A673 (cell line): ENCODE measurements around the gene DNAJC4. TPM values are rescaled to one million over a fixed set of nuclear protein-coding genes. Genes with fewer than 3 reads are reported as not detected.

ENCODE experiments used
- BruUV-seq: library from RNA; stranded (reverse); fragments of 400-500 nt; replicated peaks from 2 replicates; lab custom pipeline; 2021; lab: Mats Ljungman, UMichigan
- CTCF ChIA-PET: fragments of 300-600 bp; sonication (Branson Sonifier 250); formaldehyde crosslinking; loops from one replicate; lab custom pipeline; 2022; ENCODE audit warnings: antibody characterized with exemption; lab: Charles Lee
- POLR2A ChIA-PET: fragments of 300-600 bp; sonication (Branson Sonifier 250); formaldehyde crosslinking; loops from one replicate; lab custom pipeline; 2022; ENCODE audit warnings: antibody characterized with exemption; ENCODE audit not compliant: low non-redundant PET; lab: Charles Lee
- DNase-seq: peaks from one replicate; pipeline ENCODE4 v3.0.0-alpha.2; 2015; ENCODE audit warnings: low spot score
- H3K27ac ChIP-seq: fragments of 200-600 bp; sonication (generic); 2 replicates; pipeline ENCODE4 v1.5.1; 2016; ENCODE audit warnings: mixed run types, low read depth, mild to moderate bottlenecking, mixed read lengths, antibody characterized with exemption, low read length; ENCODE audit not compliant: poor library complexity, severe bottlenecking
- H3K27me3 ChIP-seq: fragments of 200-600 bp; sonication (generic); replicated peaks from 2 replicates; pipeline ENCODE4 v1.6.1; 2017; ENCODE audit warnings: mixed run types, low read depth, mild to moderate bottlenecking, mixed read lengths, antibody characterized with exemption, low read length; ENCODE audit not compliant: insufficient read depth, poor library complexity
- H3K36me3 ChIP-seq: fragments of 200-600 bp; sonication (generic); 2 replicates; pipeline ENCODE4 v1.6.1; 2016; ENCODE audit warnings: mixed run types, mild to moderate bottlenecking, mixed read lengths, antibody characterized with exemption, low read length; ENCODE audit not compliant: insufficient read depth, poor library complexity, severe bottlenecking
- H3K4me1 ChIP-seq: fragments of 200-600 bp; sonication (generic); 2 replicates; pipeline ENCODE4 v1.6.1; 2017; ENCODE audit warnings: mixed run types, mild to moderate bottlenecking, mixed read lengths, antibody characterized with exemption, low read length; ENCODE audit not compliant: insufficient read depth, poor library complexity, severe bottlenecking
- H3K4me3 ChIP-seq: fragments of 200-600 bp; sonication (generic); 2 replicates; pipeline ENCODE4 v1.5.1; 2016; ENCODE audit warnings: low read depth, mixed run types, mild to moderate bottlenecking, mixed read lengths, low read length; ENCODE audit not compliant: poor library complexity, severe bottlenecking
- H3K9me3 ChIP-seq: fragments of 200-600 bp; sonication (generic); 2 replicates; pipeline ENCODE4 v1.6.1; 2016; ENCODE audit warnings: mixed run types, low read depth, mild to moderate bottlenecking, mixed read lengths, antibody characterized with exemption, low read length; ENCODE audit not compliant: poor library complexity, severe bottlenecking
- EZH2 ChIP-seq: fragments of 200-600 bp; sonication (generic); IDR thresholded peaks from 2 replicates; pipeline ENCODE4 v1.6.1; 2017; ENCODE audit warnings: borderline replicate concordance, low read depth, mild to moderate bottlenecking, mixed read lengths, antibody characterized with exemption, low read length; ENCODE audit not compliant: poor library complexity, severe bottlenecking
- intact Hi-C: fragments of 100-400 bp; cut with micrococcal nuclease; formaldehyde crosslinking; loops from one replicate; pipeline ENCODE4 v1.10.0; 2022; ENCODE audit not compliant: unreplicated experiment
- total RNA-seq: library from RNA; stranded (reverse); gene quantifications from 2 replicates; pipeline ENCODE4 v1.2.3, GENCODE V29; 2021
- TF ChIP-seq, protein P1 (sequence below): fragments of 300-800, 200-600 bp; sonication (generic); conservative IDR thresholded peaks from 2 replicates; pipeline ENCODE4 v1.5.1; 2017; ENCODE audit warnings: low read depth, mild to moderate bottlenecking, antibody characterized with exemption, low read length, moderate library complexity, mixed read lengths

The DNAJC4 gene
- total RNA-seq, 1 experiment from 2014 or later: 20.2 TPM

DNA sequence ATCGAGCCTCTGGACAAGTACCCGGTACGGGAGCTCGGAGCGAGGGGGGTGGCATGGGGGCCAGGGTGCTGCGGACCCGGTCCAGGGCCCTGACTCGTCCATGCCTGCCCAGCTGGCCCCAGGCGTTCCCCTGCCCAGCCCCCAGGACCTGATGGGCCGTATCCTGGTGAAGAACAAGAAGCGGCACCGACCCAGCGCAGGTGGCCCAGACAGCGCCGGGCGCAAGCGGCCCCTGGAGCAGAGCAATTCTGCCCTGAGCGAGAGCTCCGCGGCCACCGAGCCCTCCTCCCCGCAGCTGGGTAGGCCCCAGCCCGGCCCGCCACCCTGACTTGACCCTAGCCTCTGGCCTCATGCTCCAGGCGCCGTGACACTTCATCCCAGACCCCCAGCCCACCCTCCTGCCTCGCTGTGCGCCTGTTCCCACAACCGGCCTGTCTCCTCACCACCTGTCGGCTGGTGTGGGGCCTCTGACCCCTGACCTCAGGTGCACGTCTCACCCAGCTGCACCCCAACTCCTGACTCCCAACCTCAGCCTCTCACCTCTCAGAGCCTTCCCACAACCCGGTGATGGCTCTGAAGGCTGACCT, 28.7 kb downstream of the DNAJC4 start:
- no TSS peak for BruUV-seq

GRCh38 chr11:64259533-64260067, 29.3 kb downstream of the DNAJC4 start:
- DNase-seq: no peak
- BruUV-seq: no TSS peak
- H3K27me3 ChIP-seq: no peaks in the 10 kb centered on the region
- no peak overlapping the region for H3K27ac ChIP-seq
- H3K36me3 ChIP-seq: peaks cover 79% of the 10 kb centered on the region
- no peaks in the 10 kb centered on the region for H3K4me1 ChIP-seq
- H3K9me3 ChIP-seq: no peaks in the 10 kb centered on the region
- intact Hi-C loops: no loop called here
- ChIA-PET POLR2A (no interaction called here), CTCF (no interaction called here)
- TF ChIP-seq, protein P1, sequence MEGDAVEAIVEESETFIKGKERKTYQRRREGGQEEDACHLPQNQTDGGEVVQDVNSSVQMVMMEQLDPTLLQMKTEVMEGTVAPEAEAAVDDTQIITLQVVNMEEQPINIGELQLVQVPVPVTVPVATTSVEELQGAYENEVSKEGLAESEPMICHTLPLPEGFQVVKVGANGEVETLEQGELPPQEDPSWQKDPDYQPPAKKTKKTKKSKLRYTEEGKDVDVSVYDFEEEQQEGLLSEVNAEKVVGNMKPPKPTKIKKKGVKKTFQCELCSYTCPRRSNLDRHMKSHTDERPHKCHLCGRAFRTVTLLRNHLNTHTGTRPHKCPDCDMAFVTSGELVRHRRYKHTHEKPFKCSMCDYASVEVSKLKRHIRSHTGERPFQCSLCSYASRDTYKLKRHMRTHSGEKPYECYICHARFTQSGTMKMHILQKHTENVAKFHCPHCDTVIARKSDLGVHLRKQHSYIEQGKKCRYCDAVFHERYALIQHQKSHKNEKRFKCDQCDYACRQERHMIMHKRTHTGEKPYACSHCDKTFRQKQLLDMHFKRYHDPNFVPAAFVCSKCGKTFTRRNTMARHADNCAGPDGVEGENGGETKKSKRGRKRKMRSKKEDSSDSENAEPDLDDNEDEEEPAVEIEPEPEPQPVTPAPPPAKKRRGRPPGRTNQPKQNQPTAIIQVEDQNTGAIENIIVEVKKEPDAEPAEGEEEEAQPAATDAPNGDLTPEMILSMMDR: no peak
- TF ChIP-seq EZH2: no peak
- H3K4me3 ChIP-seq: no peak overlapping the region

More for the DNA sequence above, 28.7 kb downstream of the DNAJC4 start:
- Histone ChIP-seq H3K27me3 (no peaks in the 10 kb centered on the region), H3K27ac (no peak overlapping the region), H3K4me3 (no peak overlapping the region), H3K36me3 (peaks cover 79% of the 10 kb centered on the region), H3K4me1 (no peaks in the 10 kb centered on the region), H3K9me3 (no peaks in the 10 kb centered on the region)
- intact Hi-C loops: no loop called here
- ChIA-PET CTCF (no interaction called here), POLR2A (no interaction called here)
- no peak for TF ChIP-seq EZH2
- TF ChIP-seq, protein P1: no peak
- DNase-seq: no peak

- H3K4me3 ChIP-seq: no peak overlapping the region
Observed at GRCh38 chr11:64260147-64260708, 29.9 kb downstream of the DNAJC4 start.

More at GRCh38 chr11:64260147-64260708, 29.9 kb downstream of the DNAJC4 start:
- ChIA-PET CTCF (interaction anchor here (0.7 kb wide), 1 partner anchor 422 kb away, joined by 4 read pairs; no protein-coding TSS in a partner anchor), POLR2A (no interaction called here)
- Histone ChIP-seq H3K27me3 (no peaks in the 10 kb centered on the region), H3K27ac (no peak overlapping the region), H3K9me3 (no peaks in the 10 kb centered on the region), H3K36me3 (peaks cover 76% of the 10 kb centered on the region), H3K4me1 (no peaks in the 10 kb centered on the region)
- no peak for TF ChIP-seq EZH2
- TF ChIP-seq, protein P1: no peak
- intact Hi-C loops: no loop called here
- no peak for DNase-seq
- BruUV-seq: no TSS peak
